ENCODE data around the gene ANKS3.

The ANKS3 gene

GRCh38 chr16:4682084-4682591 is 51.9 kb downstream of the ANKS3 start (continued):
- TF ChIP-seq TSHZ1 (tag by site-specific recombination; IDR thresholded peaks at IDR 0.05; ENCODE audit: borderline replicate concordance) (no peak), PBX3 (CRISPR knock-in tag; IDR thresholded peaks at IDR 0.05) (no peak), ZNF350 (tag by site-specific recombination; IDR thresholded peaks at IDR 0.05) (no peak), ZEB2 (tag by site-specific recombination; IDR thresholded peaks at IDR 0.05) (no peak), ZNF132 (tag by site-specific recombination; IDR thresholded peaks at IDR 0.05; ENCODE audit: borderline replicate concordance) (no peak)

- ChIA-PET CTCF (no interaction called here), POLR2A (no interaction called here)
- H3K36me3 ChIP-seq (ENCODE audit: control insufficient read depth in 2 of 2, insufficient read depth in 1 of 2, low read length in 2 of 2) = peaks cover 0 to 88% of the 10 kb centered on the region in 2 experiments; a peak in 2 of 3 replicates
- no peaks in the 10 kb centered on the region for H3K4me1 ChIP-seq (ENCODE audit: control insufficient read depth, insufficient read depth, low read length)
- H3K27ac ChIP-seq (ENCODE audit: extremely low read depth, low read depth, low read length) = no peak overlapping the region
- no peaks in the 10 kb centered on the region for H3K9me3 ChIP-seq (ENCODE audit: control insufficient read depth, insufficient read depth, low read depth, low read length)
- H3K4me3 ChIP-seq (ENCODE audit: low read depth, low read length) = no peak overlapping the region
- TF ChIP-seq HOXA7 (CRISPR knock-in tag; IDR thresholded peaks at IDR 0.05; ENCODE audit: borderline replicate concordance) (no peak), ZNF521 (tag by site-specific recombination; IDR thresholded peaks at IDR 0.05) (no peak), SP7 (tag by site-specific recombination; IDR thresholded peaks at IDR 0.05) (no peak), SALL2 (tag by site-specific recombination; IDR thresholded peaks at IDR 0.05; ENCODE audit: borderline replicate concordance) (no peak), ZNF302 (tag by site-specific recombination; IDR thresholded peaks at IDR 0.05; ENCODE audit: low read depth) (no peak)
Observed at GRCh38 chr16:4681471-4682083, 52.5 kb downstream of the ANKS3 start.

- Histone ChIP-seq H3K9me3 (ENCODE audit: control insufficient read depth, insufficient read depth, low read depth, low read length) (no peaks in the 10 kb centered on the region), H3K4me3 (ENCODE audit: low read depth, low read length) (no peak overlapping the region), H3K27ac (ENCODE audit: extremely low read depth, low read depth, low read length) (no peak overlapping the region), H3K4me1 (ENCODE audit: control insufficient read depth, insufficient read depth, low read length) (no peaks in the 10 kb centered on the region), H3K36me3 (ENCODE audit: control insufficient read depth in 2 of 2, insufficient read depth in 1 of 2, low read length in 2 of 2) (peaks cover 0 to 86% of the 10 kb centered on the region in 2 experiments; a peak in 2 of 3 replicates)
- CTCF ChIA-PET = interaction anchor here (0.7 to 1.1 kb wide), 2 partner anchors 26 to 195 kb away, joined by 3 read pairs; no protein-coding TSS in a partner anchor
- POLR2A ChIA-PET = no interaction called here
- TF ChIP-seq ZNF140 (tag by site-specific recombination; IDR thresholded peaks at IDR 0.05) = no peak
- TF ChIP-seq HIC1 (tag by site-specific recombination; IDR thresholded peaks at IDR 0.05) = peak; percentile 45; the same call in 1 of the 2 replicates
Observed at GRCh38 chr16:4680673-4681470, 53.2 kb downstream of the ANKS3 start.
